Measurements from ENCODE around the gene NR4A3. TPM values are rescaled to one million over a fixed set of nuclear protein-coding genes. Genes with fewer than 3 reads are reported as not detected.
"Not testable (repeated sequence)": the region's sequence is repeated elsewhere in the genome, so short reads cannot be mapped to it uniquely, and the experiment has no call there.

Gene NR4A3
- total RNA-seq, 1 donor from 2014 or later, result 3.2 TPM

DNA sequence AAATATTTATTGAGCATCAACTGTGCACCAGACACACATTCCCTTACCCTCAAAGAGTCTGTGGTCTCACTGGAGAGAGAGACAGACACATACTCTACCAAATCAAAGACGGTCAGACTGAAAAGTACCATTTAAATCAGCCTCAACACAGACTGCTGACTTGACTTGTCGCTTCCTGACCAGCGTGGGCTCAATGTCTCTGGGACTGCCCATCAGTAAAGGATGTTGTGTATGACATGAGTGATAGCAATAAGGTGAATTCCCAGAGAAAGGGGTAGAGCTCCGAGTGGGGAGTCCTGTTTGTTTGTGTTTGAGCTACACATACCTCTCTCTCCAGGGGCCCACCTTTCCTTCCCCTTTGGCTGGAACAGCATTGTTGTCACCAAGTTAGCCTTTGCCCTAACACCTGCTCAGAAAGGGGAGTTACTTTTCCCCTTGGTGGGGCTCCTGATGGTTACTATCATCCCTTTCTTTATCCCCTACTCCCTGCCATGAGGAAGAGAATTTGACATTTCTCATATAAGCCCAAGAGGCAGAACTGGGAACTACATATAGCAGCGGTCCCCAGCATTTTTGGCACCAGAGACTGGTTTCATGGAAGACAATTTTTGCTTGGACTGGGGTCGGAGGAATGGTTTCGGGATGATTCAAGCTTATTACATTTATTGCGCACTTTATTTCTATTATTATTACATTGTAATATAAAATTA is 33.9 kb downstream of the NR4A3 start:
- Mint-ChIP-seq H3K27me3 (ENCODE audit: unreplicated experiment) (no peaks in the 10 kb centered on the region), H3K36me3 (ENCODE audit: unreplicated experiment) (peaks cover 4% of the 10 kb centered on the region), H3K4me3 (ENCODE audit: unreplicated experiment) (no peak overlapping the region), H3K27ac (ENCODE audit: unreplicated experiment) (no peak overlapping the region), H3K9me3 (ENCODE audit: unreplicated experiment) (no peaks in the 10 kb centered on the region), H3K4me1 (ENCODE audit: unreplicated experiment) (peaks cover 3% of the 10 kb centered on the region)
- TF ChIP-seq CTCF (IDR thresholded peaks at IDR 0.05), result no peak
- DNase-seq (ENCODE audit: extremely low spot score, unreplicated experiment), result no peak

DNA sequence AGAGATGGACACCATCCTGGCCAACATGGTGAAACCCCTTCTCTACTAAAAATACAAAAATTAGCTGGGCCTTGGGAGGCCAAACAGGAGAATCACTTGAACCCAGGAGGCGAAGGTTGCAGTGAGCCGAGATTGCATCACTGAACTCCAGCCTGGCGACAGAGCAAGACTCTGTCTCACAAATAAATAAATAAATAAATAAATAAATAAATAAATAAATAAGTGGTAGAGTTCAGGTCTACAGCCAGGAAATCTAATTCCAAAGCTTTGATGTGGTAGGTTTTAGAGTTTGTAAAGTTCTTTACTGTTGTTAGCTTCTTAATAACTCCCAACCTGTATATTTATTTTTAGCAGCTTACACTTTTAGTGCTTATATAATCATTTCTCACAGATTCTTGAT is 35.9 kb downstream of the NR4A3 start:
- H3K4me1 Mint-ChIP-seq (ENCODE audit: unreplicated experiment); H3K27me3 Mint-ChIP-seq (ENCODE audit: unreplicated experiment); H3K36me3 Mint-ChIP-seq (ENCODE audit: unreplicated experiment); DNase-seq (ENCODE audit: extremely low spot score, unreplicated experiment); H3K9me3 Mint-ChIP-seq (ENCODE audit: unreplicated experiment); H3K4me3 Mint-ChIP-seq (ENCODE audit: unreplicated experiment); H3K27ac Mint-ChIP-seq (ENCODE audit: unreplicated experiment): not testable (repeated sequence)

DNA sequence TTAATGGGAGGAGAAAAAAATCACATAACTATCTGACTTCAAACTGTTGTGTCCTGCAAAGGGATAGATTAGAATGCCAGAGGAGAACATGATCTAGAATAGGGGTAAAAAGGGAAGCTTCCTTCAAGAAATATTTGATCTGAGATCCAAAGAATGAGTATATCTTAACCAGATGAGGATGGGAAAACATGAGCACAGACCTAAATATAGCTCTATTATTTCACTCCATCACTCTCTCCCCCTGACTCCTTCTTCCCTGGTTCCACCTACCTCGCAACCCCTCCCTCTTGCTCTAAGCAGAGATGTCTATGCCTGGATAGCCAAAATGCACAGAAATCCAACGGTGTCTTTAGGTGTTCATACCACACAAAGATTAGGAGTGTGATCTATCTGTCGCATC is 36.4 kb downstream of the NR4A3 start:
- Mint-ChIP-seq H3K36me3 (ENCODE audit: unreplicated experiment) (peaks cover 4% of the 10 kb centered on the region), H3K4me1 (ENCODE audit: unreplicated experiment) (no peaks in the 10 kb centered on the region), H3K4me3 (ENCODE audit: unreplicated experiment) (no peak overlapping the region), H3K27me3 (ENCODE audit: unreplicated experiment) (no peaks in the 10 kb centered on the region), H3K27ac (ENCODE audit: unreplicated experiment) (no peak overlapping the region), H3K9me3 (ENCODE audit: unreplicated experiment) (no peaks in the 10 kb centered on the region)
- no peak for DNase-seq (ENCODE audit: extremely low spot score, unreplicated experiment)
- TF ChIP-seq CTCF (IDR thresholded peaks at IDR 0.05), result no peak

- no peaks in the 10 kb centered on the region for H3K4me1 Mint-ChIP-seq (ENCODE audit: unreplicated experiment)
- H3K9me3 Mint-ChIP-seq (ENCODE audit: unreplicated experiment), result no peaks in the 10 kb centered on the region
- no peak for DNase-seq (ENCODE audit: extremely low spot score, unreplicated experiment)
- no peak for TF ChIP-seq CTCF (IDR thresholded peaks at IDR 0.05)
- H3K27ac Mint-ChIP-seq (ENCODE audit: unreplicated experiment), result no peak overlapping the region
- no peaks in the 10 kb centered on the region for H3K27me3 Mint-ChIP-seq (ENCODE audit: unreplicated experiment)
- H3K4me3 Mint-ChIP-seq (ENCODE audit: unreplicated experiment), result no peak overlapping the region
- peaks cover 8% of the 10 kb centered on the region for H3K36me3 Mint-ChIP-seq (ENCODE audit: unreplicated experiment)
Observed at GRCh38 chr9:99859243-99859980, 37.7 kb downstream of the NR4A3 start.

DNA sequence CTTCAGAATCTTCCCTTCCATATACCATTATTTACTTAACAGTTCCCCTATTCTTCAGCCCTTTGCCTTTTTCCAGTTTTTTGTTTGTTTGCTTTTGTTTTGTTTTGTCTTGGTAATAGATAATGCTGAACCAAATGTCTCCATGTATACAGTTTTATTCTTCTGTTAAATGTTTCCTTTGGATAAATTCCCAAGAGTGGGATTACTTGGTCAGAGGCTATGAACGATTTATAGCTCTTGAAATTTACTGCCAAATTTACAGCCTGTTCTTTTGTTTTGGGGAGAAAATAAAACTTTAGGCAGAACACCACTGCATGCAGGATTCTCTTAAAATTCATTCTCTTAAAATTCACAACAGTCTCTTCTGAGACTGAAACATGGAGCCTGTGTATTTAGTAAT is 38.6 kb downstream of the NR4A3 start:
- H3K4me1 Mint-ChIP-seq (ENCODE audit: unreplicated experiment), result no peaks in the 10 kb centered on the region
- H3K27ac Mint-ChIP-seq (ENCODE audit: unreplicated experiment), result no peak overlapping the region
- no peak overlapping the region for H3K4me3 Mint-ChIP-seq (ENCODE audit: unreplicated experiment)
- no peaks in the 10 kb centered on the region for H3K9me3 Mint-ChIP-seq (ENCODE audit: unreplicated experiment)
- H3K27me3 Mint-ChIP-seq (ENCODE audit: unreplicated experiment), result no peaks in the 10 kb centered on the region
- no peak for DNase-seq (ENCODE audit: extremely low spot score, unreplicated experiment)
- no peak for TF ChIP-seq CTCF (IDR thresholded peaks at IDR 0.05)
- H3K36me3 Mint-ChIP-seq (ENCODE audit: unreplicated experiment), result peaks cover 5% of the 10 kb centered on the region

All from osteocyte (in vitro differentiated cells).